ENCODE measurements around the gene NME9. TPM values are rescaled to one million over a fixed set of nuclear protein-coding genes. Genes with fewer than 3 reads are reported as not detected.

The NME9 gene
- total RNA-seq, 1 donor from 2014 or later = not detected

DNA sequence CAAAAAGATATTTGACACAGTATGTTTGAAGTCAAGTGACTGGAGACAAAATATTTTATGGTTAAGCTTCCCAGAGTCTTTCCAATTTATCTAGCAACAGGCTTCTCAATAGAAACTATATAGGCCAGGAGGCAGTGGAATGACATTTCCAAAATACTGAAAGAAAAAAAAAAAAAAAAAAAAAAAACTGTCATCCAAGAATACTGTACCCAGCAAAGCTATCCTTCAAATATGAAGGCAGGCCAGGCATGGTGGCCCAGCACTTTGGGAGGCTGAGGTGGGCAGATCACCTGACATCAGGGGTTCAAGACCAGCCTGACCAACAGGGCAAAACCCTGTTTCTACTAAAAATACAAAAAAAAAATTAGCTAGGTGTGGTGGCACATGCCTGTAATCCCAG is 20.9 kb downstream of the NME9 start:
- no peak for ATAC-seq
- intact Hi-C loops (cut with DNase I) = no loop called here
- no peak for DNase-seq (ENCODE audit: missing footprints)

DNA sequence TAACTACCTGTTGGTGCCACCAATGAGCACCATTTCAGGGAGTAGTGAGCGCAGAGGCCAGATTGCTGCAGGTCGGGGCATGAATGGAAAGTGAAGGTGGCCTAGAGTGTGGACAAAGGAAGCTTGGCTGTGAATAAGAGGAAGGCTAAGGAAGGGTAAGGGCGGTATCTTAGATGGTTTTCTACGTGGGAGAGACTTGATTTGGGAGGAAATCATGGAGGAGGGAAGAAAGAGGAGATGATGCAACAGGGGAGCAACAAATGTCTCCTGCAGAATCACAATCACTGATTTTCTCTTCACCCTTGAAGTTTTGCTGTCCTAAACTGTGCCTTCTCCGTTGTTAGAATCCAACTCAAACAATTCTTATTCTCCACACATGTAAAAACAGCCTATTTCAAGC is 21.8 kb downstream of the NME9 start:
- ATAC-seq = no peak
- DNase-seq (ENCODE audit: missing footprints) = no peak
- intact Hi-C loops (cut with DNase I) = no loop called here

DNA sequence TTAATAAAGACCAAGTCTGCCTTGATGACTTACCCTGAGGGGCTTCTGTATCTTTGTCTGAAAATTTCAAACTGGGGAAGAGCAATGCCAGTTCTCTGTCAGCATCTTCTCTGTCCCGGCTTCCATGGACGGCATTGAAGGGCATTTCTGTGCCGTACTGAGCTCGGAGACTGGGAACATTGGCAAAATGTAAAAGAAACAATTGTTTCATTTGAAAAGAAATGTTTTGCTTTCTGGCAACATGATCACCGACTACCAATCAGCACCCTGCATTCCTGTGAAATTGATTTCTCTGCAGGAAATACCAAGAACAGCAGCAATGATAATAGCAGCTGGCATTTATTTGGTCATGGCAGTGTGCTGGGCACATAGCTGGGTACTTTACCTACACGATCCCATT is 26.2 kb downstream of the NME9 start:
- DNase-seq (ENCODE audit: missing footprints) = no peak
- intact Hi-C loops (cut with DNase I) = no loop called here
- ATAC-seq = no peak

- no peak for DNase-seq (ENCODE audit: missing footprints)
- no peak for ATAC-seq
- intact Hi-C loops (cut with DNase I) = no loop called here
These were observed 29.0 kb downstream of the NME9 start for GRCh38 chr3:138300647-138301046.

DNA sequence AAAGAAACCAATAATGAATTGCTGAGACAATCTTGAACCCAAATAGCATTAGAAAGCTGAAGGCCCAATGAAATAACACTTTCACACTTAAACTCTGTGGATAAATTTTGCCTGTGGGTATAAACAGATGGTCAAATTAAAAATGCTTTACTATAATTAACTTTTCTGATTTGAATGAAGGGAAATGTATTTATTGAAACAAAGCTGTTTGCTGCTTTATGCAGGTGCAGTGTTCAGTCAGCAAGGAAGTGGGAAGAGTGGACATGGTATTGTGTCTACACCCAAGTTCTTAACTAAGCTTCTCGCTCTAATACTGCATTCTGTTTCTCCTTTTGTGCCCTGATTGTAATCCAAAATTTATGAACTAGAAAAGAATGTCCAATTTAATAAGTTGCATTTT is 31.8 kb downstream of the NME9 start:
- intact Hi-C loops (cut with DNase I) = no loop called here
- DNase-seq (ENCODE audit: missing footprints) (no peak), ATAC-seq (no peak)

GRCh38 chr3:138297059-138297607 is 32.5 kb downstream of the NME9 start:
- no peak for DNase-seq (ENCODE audit: missing footprints)
- intact Hi-C loops (cut with DNase I) = no loop called here
- ATAC-seq = no peak

DNA sequence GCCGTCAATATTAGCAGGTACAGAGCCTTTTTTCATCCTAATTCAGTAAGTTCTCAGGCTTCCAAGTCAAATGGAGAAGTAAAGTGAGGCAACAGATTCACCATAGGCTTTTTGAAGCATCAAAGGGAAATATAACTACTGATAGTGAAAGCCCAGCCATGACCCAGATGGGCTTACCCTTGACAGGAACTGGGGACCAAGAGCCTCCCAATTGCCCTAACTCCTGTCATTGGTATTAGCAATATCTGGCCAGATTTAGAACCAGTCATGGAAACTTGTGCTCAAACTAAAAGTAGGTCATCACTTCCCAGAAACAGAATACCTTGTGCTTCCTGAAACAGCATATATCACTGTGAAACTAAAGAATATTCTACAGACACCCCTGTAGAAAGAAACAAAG is 33.0 kb downstream of the NME9 start:
- intact Hi-C loops (cut with DNase I) = no loop called here

DNA sequence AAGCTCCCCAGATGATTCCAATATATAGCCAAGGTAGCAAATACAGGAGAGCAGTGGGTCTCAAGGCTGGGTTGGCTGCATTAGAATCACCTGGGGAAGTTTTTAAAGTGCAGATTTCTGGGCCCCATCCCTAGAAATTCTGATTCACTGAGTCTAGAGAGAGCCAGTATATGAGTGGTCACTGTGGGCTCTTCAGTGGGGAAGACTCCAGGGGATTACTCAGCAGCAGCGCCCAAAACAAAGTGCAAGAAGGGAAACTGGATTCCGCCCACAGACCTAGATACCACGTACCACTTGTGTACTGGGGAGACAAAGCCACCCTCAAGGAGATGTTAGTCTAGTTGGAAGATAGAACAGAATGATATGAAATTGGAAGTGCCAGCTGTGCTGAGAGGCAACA is 40.0 kb downstream of the NME9 start:
- DNase-seq (ENCODE audit: missing footprints) (no peak), ATAC-seq (no peak)
- intact Hi-C loops (cut with DNase I) = no loop called here

More for the DNA sequence above, 33.0 kb downstream of the NME9 start:
- no peak for ATAC-seq
- DNase-seq (ENCODE audit: missing footprints) = no peak

GRCh38 chr3:138289260-138289659 is 40.4 kb downstream of the NME9 start:
- intact Hi-C loops (cut with DNase I) = no loop called here
- DNase-seq (ENCODE audit: missing footprints) = no peak
- ATAC-seq = no peak

GRCh38 chr3:138284957-138285477 is 44.6 kb downstream of the NME9 start:
- ATAC-seq = no peak

GRCh38 chr3:138284079-138284478 is 45.6 kb downstream of the NME9 start:
- ATAC-seq (no peak), DNase-seq (ENCODE audit: missing footprints) (no peak)
- intact Hi-C loops (cut with DNase I) = no loop called here

More at GRCh38 chr3:138284957-138285477, 44.6 kb downstream of the NME9 start:
- no peak for DNase-seq (ENCODE audit: missing footprints)
- intact Hi-C loops (cut with DNase I) = no loop called here

DNA sequence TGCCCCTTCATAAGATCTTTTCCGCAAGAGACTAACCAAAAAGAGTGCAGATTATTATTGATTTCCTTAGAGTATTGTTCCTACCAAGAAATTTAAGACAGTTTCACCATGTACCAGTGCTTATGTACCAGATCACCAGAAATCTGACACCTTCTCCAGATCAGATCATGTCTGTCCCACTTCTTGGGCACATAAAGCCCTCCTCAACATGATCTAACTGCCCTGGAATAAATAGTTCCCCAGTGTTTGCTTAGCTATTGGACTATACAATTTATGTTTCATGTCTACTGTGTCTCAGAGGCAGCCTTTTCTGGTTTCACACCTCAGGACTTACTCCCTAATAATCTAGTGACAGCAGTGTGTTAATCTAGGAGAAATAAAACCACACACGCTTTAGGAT is 46.8 kb downstream of the NME9 start:
- intact Hi-C loops (cut with DNase I) = no loop called here
- DNase-seq (ENCODE audit: missing footprints) (no peak), ATAC-seq (no peak)

GRCh38 chr3:138281561-138281960 is 48.1 kb downstream of the NME9 start:
- intact Hi-C loops (cut with DNase I) = no loop called here
- DNase-seq (ENCODE audit: missing footprints) (no peak), ATAC-seq (no peak)

DNA sequence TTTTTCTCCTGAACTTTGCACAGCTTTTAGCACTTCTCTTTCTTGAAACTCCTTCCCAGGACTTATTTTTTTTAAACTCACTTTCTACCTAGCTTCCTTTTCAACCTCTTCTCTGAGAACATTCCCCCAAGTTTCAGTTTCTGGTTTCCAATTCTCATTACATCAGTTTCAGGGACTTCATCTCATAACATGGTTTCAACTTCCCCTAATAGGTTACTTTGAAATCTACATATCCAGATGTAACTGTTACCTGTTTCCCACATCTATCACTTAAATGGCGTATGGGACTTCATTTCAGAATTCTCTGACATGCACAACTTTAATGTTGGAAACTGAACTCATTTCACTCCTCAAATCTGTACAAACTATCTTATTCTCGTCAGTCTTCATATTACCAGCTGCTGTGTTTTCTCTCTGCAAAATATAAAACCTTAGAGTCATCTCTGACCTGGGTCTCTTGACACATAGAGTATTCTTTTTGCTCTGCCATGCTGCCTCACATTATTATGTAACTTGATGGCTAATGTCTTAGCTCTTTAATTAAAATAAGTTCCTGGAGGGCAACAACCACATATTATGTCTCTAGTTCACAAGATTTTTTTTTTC is 58.4 kb downstream of the NME9 start:
- ATAC-seq = no peak
- DNase-seq (ENCODE audit: missing footprints) = no peak
- intact Hi-C loops (cut with DNase I) = no loop called here

- no peak for DNase-seq (ENCODE audit: missing footprints)
- intact Hi-C loops (cut with DNase I) = no loop called here
- no peak for ATAC-seq
These were observed 59.4 kb downstream of the NME9 start for GRCh38 chr3:138270245-138270644.

DNA sequence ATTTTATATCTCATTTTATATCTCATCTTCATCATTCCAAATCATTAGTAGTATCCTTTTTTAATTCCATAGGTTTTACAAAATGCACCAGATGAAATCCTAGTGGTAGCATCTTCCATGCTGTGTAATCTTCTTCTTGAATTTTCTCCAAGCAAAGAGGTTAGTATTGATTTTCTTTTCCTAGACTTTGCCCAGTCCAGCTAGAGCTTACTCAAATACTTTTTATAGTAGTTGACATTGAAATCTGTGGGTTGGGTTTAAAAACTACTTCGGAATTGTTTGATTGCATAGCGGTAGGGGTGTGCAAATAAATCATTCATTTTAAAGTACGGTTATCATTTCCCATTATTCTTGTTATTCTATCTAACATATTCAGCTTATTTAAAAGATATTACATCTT is 62.6 kb downstream of the NME9 start:
- no peak for ATAC-seq
- intact Hi-C loops (cut with DNase I) = no loop called here
- DNase-seq (ENCODE audit: missing footprints) = no peak

DNA sequence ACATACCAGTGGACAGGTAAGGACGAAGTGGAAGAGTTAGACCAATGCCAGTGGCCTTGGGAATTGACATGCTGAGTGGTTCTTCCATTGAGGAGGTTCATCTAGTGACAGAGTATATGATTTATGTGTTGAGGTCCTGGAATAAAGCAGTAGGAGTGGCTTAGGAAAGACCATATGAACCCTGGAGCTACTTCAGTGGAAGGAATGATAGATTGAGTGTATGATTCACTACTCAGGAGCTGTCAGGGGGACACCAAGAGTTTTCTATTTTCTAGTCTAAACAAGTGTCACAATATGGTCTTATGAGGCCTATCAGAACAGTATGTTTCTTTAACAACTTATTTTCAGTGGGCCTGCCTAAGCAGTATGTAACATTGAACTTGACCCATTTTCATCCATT is 63.9 kb downstream of the NME9 start:
- ATAC-seq (no peak), DNase-seq (ENCODE audit: missing footprints) (no peak)
- intact Hi-C loops (cut with DNase I) = no loop called here

DNA sequence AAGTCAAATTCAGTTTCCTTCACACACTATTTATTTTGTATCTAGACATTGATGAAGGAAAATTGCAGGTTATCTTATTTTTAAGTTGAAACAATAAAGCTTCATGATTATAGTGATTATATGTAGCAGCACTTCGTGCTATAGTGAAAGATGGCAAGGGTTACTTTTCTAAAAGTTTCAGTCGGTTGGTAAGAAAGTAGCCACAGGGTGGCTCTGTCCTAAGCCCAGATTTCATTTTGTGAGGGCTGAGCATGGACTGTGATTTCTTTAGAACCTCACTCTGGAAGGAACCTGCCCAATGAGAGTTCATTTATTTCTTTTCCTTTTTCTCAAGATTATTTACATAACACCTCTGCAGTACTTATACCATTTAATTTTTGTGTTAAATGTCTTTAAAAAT is 66.5 kb downstream of the NME9 start:
- DNase-seq (ENCODE audit: missing footprints) = no peak
- no peak for ATAC-seq
- intact Hi-C loops (cut with DNase I) = no loop called here

DNA sequence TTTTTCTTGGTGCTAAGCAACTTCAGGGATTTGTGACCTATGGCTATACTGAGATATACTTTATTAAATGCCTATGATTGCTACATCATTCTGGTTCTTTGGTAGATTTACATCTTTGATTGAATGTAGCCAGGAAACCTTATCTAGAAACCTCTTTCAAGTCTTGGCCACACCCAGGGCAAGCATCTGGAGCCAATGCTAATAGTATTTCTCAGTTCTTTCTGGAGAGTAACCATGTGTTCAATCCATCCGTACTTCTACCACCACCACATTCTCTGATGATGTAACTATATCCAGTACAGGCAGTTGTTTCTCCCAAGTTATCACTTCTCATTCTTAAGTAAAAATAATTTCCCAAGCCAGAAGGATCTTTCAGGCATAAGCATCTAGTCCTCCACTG is 69.0 kb downstream of the NME9 start:
- DNase-seq (ENCODE audit: missing footprints) (no peak), ATAC-seq (no peak)
- intact Hi-C loops (cut with DNase I) = no loop called here

GRCh38 chr3:138259126-138259525 is 70.5 kb downstream of the NME9 start:
- intact Hi-C loops (cut with DNase I) = no loop called here
- DNase-seq (ENCODE audit: missing footprints) = no peak

GRCh38 chr3:138257986-138258385 is 71.7 kb downstream of the NME9 start:
- ATAC-seq = no peak
- intact Hi-C loops (cut with DNase I) = no loop called here
- no peak for DNase-seq (ENCODE audit: missing footprints)

More at GRCh38 chr3:138259126-138259525, 70.5 kb downstream of the NME9 start:
- no peak for ATAC-seq
